ENCODE measurements around the gene PITX2. TPM values are rescaled to one million over a fixed set of nuclear protein-coding genes. Genes with fewer than 3 reads are reported as not detected.

Gene PITX2
- total RNA-seq, 1 experiment from 2014 or later, result 8.5 TPM

GRCh38 chr4:110618581-110619462 is 4.1 kb downstream of the PITX2 start:
- peaks cover 66 to 79% of the 10 kb centered on the region in 2 experiments for H3K4me1 Mint-ChIP-seq
- H3K14ac ChIP-seq (ENCODE audit: insufficient read depth, low read length), result peak overlapping the region; percentile 16; the same call in 1 of the 2 replicates
- no peaks in the 10 kb centered on the region; the same call in 1 of the 2 replicates for H3K4me1 ChIP-seq (ENCODE audit: insufficient read depth, low read length)
- H4K20me1 ChIP-seq (ENCODE audit: control insufficient read depth, insufficient read depth, insufficient read length), result no peaks in the 10 kb centered on the region
- no peak overlapping the region for H4K91ac ChIP-seq (ENCODE audit: insufficient read length, low read depth, low read length)
- no peak overlapping the region for H3K56ac ChIP-seq (ENCODE audit: insufficient read length, low read depth, low read length)
- H3K4ac ChIP-seq (ENCODE audit: low read depth, low read length), result no peak overlapping the region
- H2AFZ ChIP-seq (ENCODE audit: low read length), result no peak overlapping the region
- peak; percentile 57 for DNase-seq
- no peak overlapping the region for H4K5ac ChIP-seq (ENCODE audit: insufficient read length, low read depth, low read length)
- H2BK20ac ChIP-seq (ENCODE audit: low read depth, low read length, poor library complexity, severe bottlenecking), result no peak overlapping the region
- peaks cover 45% of the 10 kb centered on the region for H3K23me2 ChIP-seq (ENCODE audit: insufficient read length, low read depth, low read length, poor library complexity, severe bottlenecking)
- H2AK5ac ChIP-seq (ENCODE audit: insufficient read length, low read length), result no peak overlapping the region
- H3K18ac ChIP-seq (ENCODE audit: insufficient read length, low read depth, low read length), result peak overlapping the region; percentile 15
- H3K23ac ChIP-seq (ENCODE audit: insufficient read length, low read depth, low read length), result no peak overlapping the region
- H3K79me1 ChIP-seq (ENCODE audit: insufficient read depth, low read depth, low read length, poor library complexity, severe bottlenecking), result no peaks in the 10 kb centered on the region
- H3K27me3 Mint-ChIP-seq (ENCODE audit: low read depth), result peaks cover 98% of the 10 kb centered on the region
- no peak overlapping the region for H2BK5ac ChIP-seq (ENCODE audit: insufficient read length, low read length)
- H3K27ac ChIP-seq (ENCODE audit: insufficient read length, low read depth, low read length), result no peak overlapping the region
- no peak overlapping the region for H3T11ph ChIP-seq (ENCODE audit: low read length)
- H3K79me2 ChIP-seq (ENCODE audit: insufficient read depth, low read length), result no peaks in the 10 kb centered on the region
- H3K9me3 Mint-ChIP-seq, result peaks cover 0 to 9% of the 10 kb centered on the region in 2 experiments; a peak in 3 of 5 replicates
- no peak overlapping the region for H2BK15ac ChIP-seq (ENCODE audit: low read depth, low read length)
- H3K27ac Mint-ChIP-seq, result peak overlapping the region in 1 of 3 experiments; percentile 80; a peak in 2 of 7 replicates
- H3K9ac ChIP-seq (ENCODE audit: extremely low read depth, insufficient read length, low read length), result no peak overlapping the region
- peak overlapping the region; percentile 80 for H2BK12ac ChIP-seq (ENCODE audit: insufficient read length, low read depth, low read length)
- peak overlapping the region; percentile 73 to 75 for H3K4me3 Mint-ChIP-seq
- peaks cover 77% of the 10 kb centered on the region for H3K27me3 ChIP-seq (ENCODE audit: insufficient read depth, low read length)
- no peaks in the 10 kb centered on the region; a peak in 2 of 7 replicates for H3K36me3 Mint-ChIP-seq (ENCODE audit: insufficient read depth in 1 of 3, low read depth in 3 of 3)
- TF ChIP-seq CTCF (conservative IDR thresholded peaks at IDR 0.05), result no peak
- no peak overlapping the region for H2BK120ac ChIP-seq (ENCODE audit: low read depth, low read length, poor library complexity, severe bottlenecking)
- H3K4me2 ChIP-seq (ENCODE audit: insufficient read depth, insufficient read length, low read length), result peak overlapping the region; percentile 72
- H4K8ac ChIP-seq (replicated peaks; ENCODE audit: insufficient read length, low read depth, low read length), result no peak overlapping the region
- WGBS (ENCODE audit: extremely low coverage, insufficient read length, low lambda C conversion rate), result no CpG with 5 or more reads among the region's 45 CpGs
- no peaks in the 10 kb centered on the region for H3K9me3 ChIP-seq (ENCODE audit: control insufficient read depth, low read depth, low read length)

Measured in H9 (cell line).